PC-3 (cell line): ENCODE data around the gene SLC10A4. TPM values are rescaled to one million over a fixed set of nuclear protein-coding genes. Genes with fewer than 3 reads are reported as not detected.

ENCODE experiments used
- ATAC-seq: fragments of 200-7000 bp; cut with Tn5 transposase; 2 replicates; pipeline ENCODE4 v1.9.1; 2020; ENCODE audit warnings: mild to moderate bottlenecking, moderate library complexity
- BruUV-seq: library from RNA; stranded (reverse); fragments of 400-500 nt; replicated peaks from 2 replicates; lab custom pipeline; 2021; lab: Mats Ljungman, UMichigan
- CTCF ChIA-PET: fragments of 300-600 bp; sonication (Branson Sonifier 250); formaldehyde crosslinking; loops from one replicate; lab custom pipeline; 2022; ENCODE audit warnings: antibody characterized with exemption; lab: Charles Lee
- POLR2A ChIA-PET: fragments of 300-600 bp; sonication (Branson Sonifier 250); formaldehyde crosslinking; loops from one replicate; lab custom pipeline; 2022; ENCODE audit warnings: antibody characterized with exemption; ENCODE audit not compliant: unreplicated experiment; lab: Charles Lee
- DNase-seq: peaks from one replicate; pipeline ENCODE4 v3.0.0-alpha.2; 2015
- H2AFZ ChIP-seq: fragments of 300-600 bp; sonication (generic); 2 replicates; pipeline ENCODE4 v1.6.0; 2016; ENCODE audit warnings: antibody characterized with exemption, low read length
- H3F3A ChIP-seq: fragments of 300-600 bp; sonication (generic); one replicate; pipeline ENCODE4 v1.6.0; 2017; ENCODE audit warnings: antibody characterized with exemption, low read length, control low read depth, mild to moderate bottlenecking; ENCODE audit not compliant: unreplicated experiment
- H3K27ac ChIP-seq: fragments of 300-600 bp; sonication (generic); 2 replicates; pipeline ENCODE4 v1.5.1; 2016; ENCODE audit warnings: mild to moderate bottlenecking, low read length
- H3K27me3 ChIP-seq: fragments of 300-600 bp; sonication (generic); 2 replicates; pipeline ENCODE4 v1.6.1; 2016; ENCODE audit warnings: low read length, mixed read lengths
- H3K36me3 ChIP-seq: fragments of 300-600 bp; sonication (generic); 2 replicates; pipeline ENCODE4 v1.6.1; 2016; ENCODE audit warnings: low read depth, mixed run types, low read length, mixed read lengths
- H3K4me1 ChIP-seq: fragments of 300-600 bp; sonication (generic); 2 replicates; pipeline ENCODE4 v1.5.1; 2016; ENCODE audit warnings: low read length; ENCODE audit not compliant: insufficient read depth
- H3K4me2 ChIP-seq: fragments of 300-600 bp; sonication (generic); 2 replicates; pipeline ENCODE4 v1.6.0; 2016; ENCODE audit warnings: low read length
- H3K4me3 ChIP-seq: fragments of 300-600 bp; sonication (generic); 2 replicates; pipeline ENCODE4 v1.5.1; 2016; ENCODE audit warnings: mild to moderate bottlenecking, low read length, mixed read lengths
- H3K79me2 ChIP-seq: fragments of 300-600 bp; sonication (generic); 2 replicates; pipeline ENCODE4 v1.6.1; 2017; ENCODE audit warnings: low read length, mixed read lengths
- H3K9ac ChIP-seq: fragments of 300-600 bp; sonication (generic); 2 replicates; pipeline ENCODE4 v1.6.0; 2016; ENCODE audit warnings: mild to moderate bottlenecking, low read length
- H3K9me2 ChIP-seq: fragments of 300-600 bp; sonication (generic); replicated peaks from 2 replicates; pipeline ENCODE4 v1.6.1; 2016; ENCODE audit warnings: mixed run types, low read length, mixed read lengths
- H3K9me3 ChIP-seq: fragments of 300-600 bp; sonication (generic); 2 replicates; pipeline ENCODE4 v1.6.1; 2016; ENCODE audit warnings: low read length, mixed read lengths
- H4K20me1 ChIP-seq: fragments of 300-600 bp; sonication (generic); 2 replicates; pipeline ENCODE4 v1.6.1; 2016; ENCODE audit warnings: low read length, mixed read lengths
- EZH2 ChIP-seq: fragments of 300-600 bp; sonication (generic); IDR thresholded peaks from one replicate; pipeline ENCODE4 v1.6.1; 2017; ENCODE audit warnings: antibody characterized with exemption, mild to moderate bottlenecking, low read length; ENCODE audit not compliant: unreplicated experiment
- EZH2phosphoT487 ChIP-seq: fragments of 300-600 bp; sonication (generic); IDR thresholded peaks from 2 replicates; pipeline ENCODE4 v1.6.1; 2018; ENCODE audit warnings: mild to moderate bottlenecking, antibody characterized with exemption, low read length, borderline replicate concordance
- intact Hi-C: fragments of 100-400 bp; cut with micrococcal nuclease; formaldehyde crosslinking; loops from 2 replicates; pipeline ENCODE4 v1.9.0; 2023
- total RNA-seq: library from RNA; depleted of rRNA; stranded (reverse); fragments of >200 nt; gene quantifications from 2 replicates; pipeline ENCODE4 v1.2.3, GENCODE V29; 2014
- TF ChIP-seq, protein P1 (sequence below): fragments of 300-600 bp; sonication (generic); conservative IDR thresholded peaks from 2 replicates; pipeline ENCODE4 v1.5.1; 2017; ENCODE audit warnings: antibody characterized with exemption, low read depth, mild to moderate bottlenecking, low read length

The SLC10A4 gene
- total RNA-seq, 1 experiment from 2014 or later = not detected

DNA sequence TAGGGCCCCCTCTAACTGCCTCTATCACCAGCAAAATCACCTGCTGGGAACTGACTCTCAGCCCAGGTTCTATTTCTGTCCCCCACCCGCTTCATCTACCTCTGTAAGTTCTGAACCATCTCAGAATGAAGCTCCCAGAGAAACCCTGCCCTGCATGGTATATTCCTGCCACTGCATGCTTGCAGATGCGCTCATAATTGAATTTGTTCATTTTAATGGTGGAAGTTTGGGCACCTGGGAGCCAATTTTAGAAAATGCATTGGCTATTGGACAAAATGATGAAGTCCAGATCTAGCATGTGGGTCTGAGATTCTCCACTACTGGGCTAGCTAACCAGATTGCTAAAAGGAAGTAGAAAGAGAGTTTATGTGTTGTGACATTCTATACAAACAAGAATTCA is 28.6 kb upstream of the SLC10A4 start:
- no peaks in the 10 kb centered on the region for H3K4me1 ChIP-seq
- no peak overlapping the region for H3K9ac ChIP-seq
- no peaks in the 10 kb centered on the region for H3K9me3 ChIP-seq
- no peak overlapping the region for H2AFZ ChIP-seq
- no TSS peak for BruUV-seq
- ChIA-PET CTCF (no interaction called here), POLR2A (no interaction called here)
- no peak for DNase-seq
- H3K9me2 ChIP-seq = no peaks in the 10 kb centered on the region
- TF ChIP-seq EZH2phosphoT487 (no peak), EZH2 (no peak)
- TF ChIP-seq, protein P1, sequence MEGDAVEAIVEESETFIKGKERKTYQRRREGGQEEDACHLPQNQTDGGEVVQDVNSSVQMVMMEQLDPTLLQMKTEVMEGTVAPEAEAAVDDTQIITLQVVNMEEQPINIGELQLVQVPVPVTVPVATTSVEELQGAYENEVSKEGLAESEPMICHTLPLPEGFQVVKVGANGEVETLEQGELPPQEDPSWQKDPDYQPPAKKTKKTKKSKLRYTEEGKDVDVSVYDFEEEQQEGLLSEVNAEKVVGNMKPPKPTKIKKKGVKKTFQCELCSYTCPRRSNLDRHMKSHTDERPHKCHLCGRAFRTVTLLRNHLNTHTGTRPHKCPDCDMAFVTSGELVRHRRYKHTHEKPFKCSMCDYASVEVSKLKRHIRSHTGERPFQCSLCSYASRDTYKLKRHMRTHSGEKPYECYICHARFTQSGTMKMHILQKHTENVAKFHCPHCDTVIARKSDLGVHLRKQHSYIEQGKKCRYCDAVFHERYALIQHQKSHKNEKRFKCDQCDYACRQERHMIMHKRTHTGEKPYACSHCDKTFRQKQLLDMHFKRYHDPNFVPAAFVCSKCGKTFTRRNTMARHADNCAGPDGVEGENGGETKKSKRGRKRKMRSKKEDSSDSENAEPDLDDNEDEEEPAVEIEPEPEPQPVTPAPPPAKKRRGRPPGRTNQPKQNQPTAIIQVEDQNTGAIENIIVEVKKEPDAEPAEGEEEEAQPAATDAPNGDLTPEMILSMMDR = no peak
- no peak for ATAC-seq
- no peaks in the 10 kb centered on the region for H3K36me3 ChIP-seq
- H3K4me3 ChIP-seq = no peak overlapping the region
- H3K79me2 ChIP-seq = no peaks in the 10 kb centered on the region
- no peaks in the 10 kb centered on the region for H3K27me3 ChIP-seq
- intact Hi-C loops = no loop called here
- H3F3A ChIP-seq = no peaks in the 10 kb centered on the region
- H4K20me1 ChIP-seq = no peaks in the 10 kb centered on the region
- no peak overlapping the region for H3K27ac ChIP-seq
- no peak overlapping the region for H3K4me2 ChIP-seq

DNA sequence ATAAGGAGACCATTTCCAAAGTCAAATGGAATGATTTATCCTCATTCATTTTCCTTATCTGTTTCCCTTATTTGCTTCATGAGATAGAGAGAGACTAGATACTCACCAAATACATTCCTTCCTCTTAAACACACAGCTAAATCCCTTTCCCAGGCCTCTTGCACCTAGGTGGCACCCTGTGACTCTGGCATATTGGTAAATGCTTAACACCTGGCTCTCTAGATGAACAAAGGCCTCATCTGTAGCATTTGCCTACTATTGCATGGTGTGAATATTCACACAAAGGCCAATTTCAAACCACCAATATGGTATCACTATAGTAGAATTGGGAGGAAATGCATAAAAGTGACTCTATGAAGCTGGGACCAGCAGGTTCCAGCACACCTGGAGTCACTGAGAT is 22.1 kb upstream of the SLC10A4 start:
- no peaks in the 10 kb centered on the region for H4K20me1 ChIP-seq
- H3K27me3 ChIP-seq = no peaks in the 10 kb centered on the region
- DNase-seq = no peak
- POLR2A ChIA-PET = no interaction called here
- intact Hi-C loops = no loop called here
- TF ChIP-seq EZH2 = no peak
- TF ChIP-seq EZH2phosphoT487 = no peak
- TF ChIP-seq, protein P1 = no peak
- H3K9me3 ChIP-seq = no peaks in the 10 kb centered on the region
- H3F3A ChIP-seq = no peaks in the 10 kb centered on the region
- no peak for ATAC-seq
- H3K4me2 ChIP-seq = no peak overlapping the region
- H3K36me3 ChIP-seq = no peaks in the 10 kb centered on the region
- no peaks in the 10 kb centered on the region for H3K9me2 ChIP-seq
- no peaks in the 10 kb centered on the region for H3K79me2 ChIP-seq
- no peak overlapping the region for H2AFZ ChIP-seq
- no TSS peak for BruUV-seq
- H3K9ac ChIP-seq = no peak overlapping the region
- H3K4me3 ChIP-seq = no peak overlapping the region
- no peaks in the 10 kb centered on the region for H3K4me1 ChIP-seq
- H3K27ac ChIP-seq = no peak overlapping the region
- CTCF ChIA-PET = no interaction called here

DNA sequence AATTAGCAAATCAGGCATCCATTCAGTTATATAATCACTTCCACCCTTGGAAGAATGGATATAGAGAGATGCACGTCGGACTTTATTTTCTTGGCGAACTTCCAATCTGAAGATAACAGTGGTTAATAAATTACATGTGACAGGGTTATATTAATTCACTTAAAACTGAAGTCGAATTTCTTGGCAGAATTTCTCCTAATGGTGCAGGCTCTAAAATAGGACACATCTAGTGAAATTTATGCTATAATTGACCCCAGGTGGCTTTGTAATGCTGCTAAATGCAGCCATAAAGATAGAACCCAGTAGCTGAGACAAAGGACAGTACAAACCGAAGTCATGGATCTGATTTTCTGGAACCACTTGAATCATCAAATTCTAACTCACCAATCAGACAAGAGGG is 20.8 kb upstream of the SLC10A4 start:
- TF ChIP-seq EZH2 (no peak), EZH2phosphoT487 (no peak)
- TF ChIP-seq, protein P1 = no peak
- no peaks in the 10 kb centered on the region for H3K27me3 ChIP-seq
- H3K9me3 ChIP-seq = no peaks in the 10 kb centered on the region
- POLR2A ChIA-PET = no interaction called here
- DNase-seq (no peak), ATAC-seq (no peak)
- no peaks in the 10 kb centered on the region for H4K20me1 ChIP-seq
- H3K79me2 ChIP-seq = no peaks in the 10 kb centered on the region
- H3K27ac ChIP-seq = no peak overlapping the region
- no peaks in the 10 kb centered on the region for H3K4me1 ChIP-seq
- no peak overlapping the region for H3K4me3 ChIP-seq
- H3K9me2 ChIP-seq = no peaks in the 10 kb centered on the region
- CTCF ChIA-PET = no interaction called here
- no peak overlapping the region for H3K4me2 ChIP-seq
- H3K9ac ChIP-seq = no peak overlapping the region
- BruUV-seq = no TSS peak
- no peak overlapping the region for H2AFZ ChIP-seq
- intact Hi-C loops = no loop called here
- no peaks in the 10 kb centered on the region for H3F3A ChIP-seq
- H3K36me3 ChIP-seq = no peaks in the 10 kb centered on the region
